ENCODE measurements around the gene PLEKHH2.

GRCh38 chr2:43605851-43606250 lies 31.2 kb upstream of the PLEKHH2 start:
- TF ChIP-seq POLR2A (IDR thresholded peaks at IDR 0.05): no peak
- TF ChIP-seq, protein P1, sequence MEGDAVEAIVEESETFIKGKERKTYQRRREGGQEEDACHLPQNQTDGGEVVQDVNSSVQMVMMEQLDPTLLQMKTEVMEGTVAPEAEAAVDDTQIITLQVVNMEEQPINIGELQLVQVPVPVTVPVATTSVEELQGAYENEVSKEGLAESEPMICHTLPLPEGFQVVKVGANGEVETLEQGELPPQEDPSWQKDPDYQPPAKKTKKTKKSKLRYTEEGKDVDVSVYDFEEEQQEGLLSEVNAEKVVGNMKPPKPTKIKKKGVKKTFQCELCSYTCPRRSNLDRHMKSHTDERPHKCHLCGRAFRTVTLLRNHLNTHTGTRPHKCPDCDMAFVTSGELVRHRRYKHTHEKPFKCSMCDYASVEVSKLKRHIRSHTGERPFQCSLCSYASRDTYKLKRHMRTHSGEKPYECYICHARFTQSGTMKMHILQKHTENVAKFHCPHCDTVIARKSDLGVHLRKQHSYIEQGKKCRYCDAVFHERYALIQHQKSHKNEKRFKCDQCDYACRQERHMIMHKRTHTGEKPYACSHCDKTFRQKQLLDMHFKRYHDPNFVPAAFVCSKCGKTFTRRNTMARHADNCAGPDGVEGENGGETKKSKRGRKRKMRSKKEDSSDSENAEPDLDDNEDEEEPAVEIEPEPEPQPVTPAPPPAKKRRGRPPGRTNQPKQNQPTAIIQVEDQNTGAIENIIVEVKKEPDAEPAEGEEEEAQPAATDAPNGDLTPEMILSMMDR (IDR thresholded peaks at IDR 0.05): no peak
